H9 (cell line): ENCODE measurements around the gene LRP1B. TPM values are rescaled to one million over a fixed set of nuclear protein-coding genes. Genes with fewer than 3 reads are reported as not detected.

Experiments
- DNase-seq: peaks from one replicate; pipeline ENCODE4 v3.0.0-alpha.2; 2017
- H2AFZ ChIP-seq: one replicate; pipeline ENCODE4 v1.6.1; 2013; ENCODE audit warnings: mild to moderate bottlenecking, low read length, control low read depth, moderate library complexity
- H2AK5ac ChIP-seq: 2 replicates; pipeline ENCODE4 v1.6.1; 2013; ENCODE audit warnings: low read length, control low read depth, mixed read lengths; ENCODE audit not compliant: insufficient read length
- H2BK120ac ChIP-seq: one replicate; pipeline ENCODE4 v1.6.1; 2013; ENCODE audit warnings: low read depth, mild to moderate bottlenecking, low read length, control low read depth, inconsistent platforms; ENCODE audit not compliant: poor library complexity, severe bottlenecking
- H2BK12ac ChIP-seq: 2 replicates; pipeline ENCODE4 v1.6.1; 2013; ENCODE audit warnings: low read length, control low read depth, mixed read lengths, low read depth; ENCODE audit not compliant: insufficient read length
- H2BK15ac ChIP-seq: 2 replicates; pipeline ENCODE4 v1.6.1; 2013; ENCODE audit warnings: low read depth, low read length, control low read depth
- H2BK20ac ChIP-seq: one replicate; pipeline ENCODE4 v1.6.1; 2013; ENCODE audit warnings: low read depth, mild to moderate bottlenecking, low read length, control low read depth, inconsistent platforms; ENCODE audit not compliant: poor library complexity, severe bottlenecking
- H2BK5ac ChIP-seq: 2 replicates; pipeline ENCODE4 v1.6.1; 2013; ENCODE audit warnings: low read length, control low read depth, mixed read lengths; ENCODE audit not compliant: insufficient read length
- H3K14ac ChIP-seq: 2 replicates; pipeline ENCODE4 v1.6.1; 2013; ENCODE audit warnings: low read length, control low read depth; ENCODE audit not compliant: insufficient read depth
- H3K18ac ChIP-seq: 2 replicates; pipeline ENCODE4 v1.6.1; 2013; ENCODE audit warnings: low read depth, mild to moderate bottlenecking, mixed read lengths, low read length, control low read depth; ENCODE audit not compliant: insufficient read length
- H3K23ac ChIP-seq: 2 replicates; pipeline ENCODE4 v1.6.1; 2013; ENCODE audit warnings: low read length, control low read depth, mixed read lengths, low read depth; ENCODE audit not compliant: insufficient read length
- H3K23me2 ChIP-seq: 2 replicates; pipeline ENCODE4 v1.6.1; 2013; ENCODE audit warnings: low read depth, mild to moderate bottlenecking, mixed read lengths, low read length, control low read depth; ENCODE audit not compliant: insufficient read length, poor library complexity, severe bottlenecking
- H3K27ac ChIP-seq: 2 replicates; pipeline ENCODE4 v1.5.1; 2013; ENCODE audit warnings: low read length, control low read depth, mixed read lengths, low read depth; ENCODE audit not compliant: insufficient read length
- H3K27me3 ChIP-seq: 2 replicates; pipeline ENCODE4 v1.6.1; 2013; ENCODE audit warnings: low read length, control low read depth, inconsistent platforms; ENCODE audit not compliant: insufficient read depth
- H3K4ac ChIP-seq: 2 replicates; pipeline ENCODE4 v1.6.1; 2013; ENCODE audit warnings: low read depth, mild to moderate bottlenecking, control low read depth, inconsistent platforms, low read length, moderate library complexity
- H3K4me1 ChIP-seq: 2 replicates; pipeline ENCODE4 v1.6.1; 2013; ENCODE audit warnings: low read length, control low read depth, inconsistent platforms; ENCODE audit not compliant: insufficient read depth
- H3K4me2 ChIP-seq: 2 replicates; pipeline ENCODE4 v1.6.1; 2013; ENCODE audit warnings: low read length, control low read depth, mixed read lengths; ENCODE audit not compliant: insufficient read length, insufficient read depth
- H3K56ac ChIP-seq: 2 replicates; pipeline ENCODE4 v1.6.1; 2013; ENCODE audit warnings: low read depth, mild to moderate bottlenecking, mixed read lengths, low read length, control low read depth; ENCODE audit not compliant: insufficient read length
- H3K79me1 ChIP-seq: 2 replicates; pipeline ENCODE4 v1.6.1; 2013; ENCODE audit warnings: low read depth, mild to moderate bottlenecking, moderate library complexity, low read length, control low read depth, inconsistent platforms; ENCODE audit not compliant: insufficient read depth, poor library complexity, severe bottlenecking
- H3K79me2 ChIP-seq: 2 replicates; pipeline ENCODE4 v1.6.1; 2013; ENCODE audit warnings: low read length, control low read depth, inconsistent platforms; ENCODE audit not compliant: insufficient read depth
- H3K9ac ChIP-seq: 2 replicates; pipeline ENCODE4 v1.6.1; 2013; ENCODE audit warnings: low read length, control low read depth, mixed read lengths; ENCODE audit not compliant: insufficient read length; ENCODE audit errors: extremely low read depth
- H3K9me3 ChIP-seq: one replicate; pipeline ENCODE4 v1.6.1; 2013; ENCODE audit warnings: low read depth, low read length, inconsistent platforms; ENCODE audit not compliant: control insufficient read depth
- H3T11ph ChIP-seq: one replicate; pipeline ENCODE4 v1.6.1; 2013; ENCODE audit warnings: mild to moderate bottlenecking, low read length, control low read depth, inconsistent platforms
- H4K20me1 ChIP-seq: one replicate; pipeline ENCODE4 v1.6.1; 2013; ENCODE audit not compliant: control insufficient read depth, insufficient read length, insufficient read depth
- H4K5ac ChIP-seq: 2 replicates; pipeline ENCODE4 v1.6.1; 2013; ENCODE audit warnings: low read depth, mild to moderate bottlenecking, mixed read lengths, low read length, control low read depth; ENCODE audit not compliant: insufficient read length
- H4K8ac ChIP-seq: replicated peaks from 2 replicates; pipeline ENCODE4 v1.6.1; 2013; ENCODE audit warnings: low read length, control low read depth, mixed read lengths, low read depth; ENCODE audit not compliant: insufficient read length
- H4K91ac ChIP-seq: 2 replicates; pipeline ENCODE4 v1.6.1; 2013; ENCODE audit warnings: low read depth, mild to moderate bottlenecking, moderate library complexity, mixed read lengths, low read length, control low read depth; ENCODE audit not compliant: insufficient read length
- H3K27ac Mint-ChIP-seq, 3 experiments: 2 replicates in 2 of 3; 3 replicates in 1 of 3; pipeline ENCODE4 v1.8.0; 2020 to 2021; ENCODE audit warnings: mixed read lengths in 3 of 3, mild to moderate bottlenecking in 1 of 3, moderate library complexity in 1 of 3
- H3K27me3 Mint-ChIP-seq: 2 replicates; pipeline ENCODE4 v1.8.0; 2021; ENCODE audit warnings: low read depth, mild to moderate bottlenecking, moderate library complexity, mixed read lengths
- H3K36me3 Mint-ChIP-seq, 3 experiments: 2 replicates in 2 of 3; 3 replicates in 1 of 3; pipeline ENCODE4 v1.8.0; 2020 to 2021; ENCODE audit warnings: low read depth in 3 of 3, mixed read lengths in 3 of 3; ENCODE audit not compliant: insufficient read depth in 1 of 3
- H3K4me1 Mint-ChIP-seq, 2 experiments: 2 replicates each; pipeline ENCODE4 v1.8.0; 2020; ENCODE audit warnings: mixed read lengths in 2 of 2
- H3K4me3 Mint-ChIP-seq, 2 experiments: 2 replicates in 1 of 2; 3 replicates in 1 of 2; pipeline ENCODE4 v1.8.0; 2020 to 2021; ENCODE audit warnings: mild to moderate bottlenecking in 2 of 2, mixed read lengths in 2 of 2, moderate library complexity in 1 of 2
- H3K9me3 Mint-ChIP-seq, 2 experiments: 2 replicates in 1 of 2; 3 replicates in 1 of 2; pipeline ENCODE4 v1.8.0; 2020; ENCODE audit warnings: mild to moderate bottlenecking in 2 of 2, mixed read lengths in 2 of 2, moderate library complexity in 1 of 2
- CTCF ChIP-seq: fragments of 200-600 bp; sonication (generic); conservative IDR thresholded peaks from 3 replicates; pipeline ENCODE4 v1.8.0; 2021; ENCODE audit warnings: antibody characterized with exemption, mild to moderate bottlenecking
- WGBS: extraction: QIAGEN DNeasy Blood & Tissue Kit; methylation state at CpG from one replicate; pipeline ENCODE4 v1.1.7; 2013; ENCODE audit warnings: missing lambda C conversion rate, low lambda C conversion rate, mixed read lengths; ENCODE audit not compliant: insufficient read length; ENCODE audit errors: extremely low coverage; 5-methylcytosine and 5-hydroxymethylcytosine counted together
- total RNA-seq: library from RNA; stranded (reverse); gene quantifications from 2 replicates; pipeline ENCODE4 v1.2.1, GENCODE V29; 2021

LRP1B gene
- total RNA-seq, 1 experiment from 2014 or later, result not detected

- H3T11ph ChIP-seq, result no peak overlapping the region
- no peak overlapping the region for H3K18ac ChIP-seq
- H2AK5ac ChIP-seq, result no peak overlapping the region
- H3K36me3 Mint-ChIP-seq, result no peaks in the 10 kb centered on the region
- H3K23me2 ChIP-seq, result no peaks in the 10 kb centered on the region
- H3K4ac ChIP-seq, result no peak overlapping the region
- H3K4me1 Mint-ChIP-seq, result no peaks in the 10 kb centered on the region
- no peak overlapping the region for H4K91ac ChIP-seq
- H2BK120ac ChIP-seq, result no peak overlapping the region
- H2BK20ac ChIP-seq, result no peak overlapping the region
- H4K20me1 ChIP-seq, result no peaks in the 10 kb centered on the region
- H3K23ac ChIP-seq, result no peak overlapping the region
- DNase-seq, result no peak
- H3K9me3 ChIP-seq, result no peaks in the 10 kb centered on the region
- no peak overlapping the region for H2BK5ac ChIP-seq
- no peak overlapping the region for H2AFZ ChIP-seq
- H3K9ac ChIP-seq, result no peak overlapping the region
- H2BK12ac ChIP-seq, result no peak overlapping the region
- H4K8ac ChIP-seq, result no peak overlapping the region
- WGBS, result no CpG with 5 or more reads among the region's 1 CpG
- no peaks in the 10 kb centered on the region for H3K9me3 Mint-ChIP-seq
- no peak overlapping the region for H3K14ac ChIP-seq
- no peak overlapping the region for H3K27ac ChIP-seq
- H3K27me3 ChIP-seq, result no peaks in the 10 kb centered on the region
- H3K79me1 ChIP-seq, result no peaks in the 10 kb centered on the region
- no peak overlapping the region for H4K5ac ChIP-seq
- no peak overlapping the region for H3K27ac Mint-ChIP-seq
- no peaks in the 10 kb centered on the region for H3K79me2 ChIP-seq
- no peak overlapping the region for H3K56ac ChIP-seq
- H3K4me2 ChIP-seq, result no peak overlapping the region
- no peak overlapping the region for H3K4me3 Mint-ChIP-seq
- H2BK15ac ChIP-seq, result no peak overlapping the region
- no peaks in the 10 kb centered on the region for H3K4me1 ChIP-seq
- TF ChIP-seq CTCF, result no peak
- H3K27me3 Mint-ChIP-seq, result no peaks in the 10 kb centered on the region
These were observed 1287.6 kb downstream of the LRP1B start for GRCh38 chr2:140843186-140843585.
